HCT116 (cell line): Measurements from ENCODE around the gene ARPP21. TPM values are rescaled to one million over a fixed set of nuclear protein-coding genes. Genes with fewer than 3 reads are reported as not detected.

ENCODE experiments used
- ATAC-seq: fragments of 200-7000 bp; cut with Tn5 transposase; 2 replicates; pipeline ENCODE4 v1.9.1; 2020; ENCODE audit warnings: mild to moderate bottlenecking, moderate library complexity
- BruUV-seq: library from RNA; stranded (reverse); fragments of 400-500 nt; replicated peaks from 2 replicates; lab custom pipeline; 2021; lab: Mats Ljungman, UMichigan
- CTCF ChIA-PET: fragments of 300-600 bp; sonication (Branson Sonifier 250); formaldehyde crosslinking; loops from one replicate; lab custom pipeline; 2021; ENCODE audit warnings: antibody characterized with exemption; lab: Charles Lee
- POLR2A ChIA-PET: fragments of 300-600, 350-600 bp; sonication (Branson Sonifier 250); formaldehyde crosslinking; loops from one replicate; lab custom pipeline; 2021; ENCODE audit warnings: antibody characterized with exemption; lab: Charles Lee
- RAD21 ChIA-PET, 2 experiments: fragments of 300-600 bp; sonication (Branson Sonifier 250); formaldehyde crosslinking; loops; one replicate each; lab custom pipeline; 2023; ENCODE audit warnings: low total read pairs in 2 of 2; ENCODE audit not compliant: uncharacterized antibody in 2 of 2, unreplicated experiment in 2 of 2, low non-redundant PET in 1 of 2; lab: Charles Lee
- DNase-seq: peaks from one replicate; pipeline ENCODE4 v3.0.0-alpha.2; 2010; ENCODE audit warnings: low read depth, low spot score
- H2AFZ ChIP-seq: fragments of 200-600 bp; shearing (Covaris generic), sonication (generic); 2 replicates; pipeline ENCODE4 v1.6.1; 2017; ENCODE audit warnings: low read depth, mixed run types, mixed read lengths, antibody characterized with exemption, low read length; ENCODE audit not compliant: poor library complexity, severe bottlenecking
- H3K27ac ChIP-seq: 2 replicates; pipeline ENCODE4 v1.5.1; 2012; ENCODE audit warnings: low read depth, low read length
- H3K27me3 ChIP-seq: fragments of 200-600 bp; sonication (generic); 2 replicates; pipeline ENCODE4 v1.6.1; 2016; ENCODE audit warnings: mixed run types, low read length, mixed read lengths; ENCODE audit not compliant: insufficient read depth
- H3K36me3 ChIP-seq, 2 experiments: fragments of 200-500 bp in 1 of 2; fragments of 200-600 bp in 1 of 2; sonication (Bioruptor generic) in 1 of 2; sonication (generic) in 1 of 2; 2 replicates each; pipeline versions ENCODE4 v1.5.1 to v1.6.1; 2014 to 2016; ENCODE audit warnings: low read length in 2 of 2, inconsistent platforms in 1 of 2, mixed read lengths in 1 of 2, mixed run types in 1 of 2; ENCODE audit not compliant: insufficient read depth in 2 of 2, control insufficient read depth in 1 of 2
- H3K4me1 ChIP-seq, 2 experiments: fragments of 200-600 bp in 1 of 2; sonication (generic) in 1 of 2; 2 replicates each; pipeline versions ENCODE4 v1.5.1 to v1.6.1; 2012 to 2017; ENCODE audit warnings: low read length in 2 of 2, inconsistent platforms in 1 of 2, mild to moderate bottlenecking in 1 of 2, mixed read lengths in 1 of 2, mixed run types in 1 of 2, moderate library complexity in 1 of 2; ENCODE audit not compliant: insufficient read depth in 2 of 2, control insufficient read depth in 1 of 2
- H3K4me2 ChIP-seq: fragments of 200-600 bp; sonication (generic); 2 replicates; pipeline ENCODE4 v1.6.1; 2017; ENCODE audit warnings: mixed run types, low read length, mixed read lengths
- H3K4me3 ChIP-seq, 2 experiments: fragments of 200-600 bp in 1 of 2; sonication (generic) in 1 of 2; replicated peaks in 1 of 2; 2 replicates each; pipeline ENCODE4 v1.5.1; 2011 to 2016; ENCODE audit warnings: low read length in 2 of 2, control low read depth in 1 of 2, low read depth in 1 of 2, mild to moderate bottlenecking in 1 of 2, mixed read lengths in 1 of 2, mixed run types in 1 of 2
- H3K79me2 ChIP-seq: fragments of 200-600 bp; sonication (generic); 2 replicates; pipeline ENCODE4 v1.6.1; 2017; ENCODE audit warnings: mild to moderate bottlenecking, mixed run types, low read length, moderate library complexity, mixed read lengths; ENCODE audit not compliant: insufficient read depth
- H3K9ac ChIP-seq: fragments of 200-600 bp; sonication (generic); 2 replicates; pipeline ENCODE4 v1.6.1; 2016; ENCODE audit warnings: low read length, mixed read lengths
- H3K9me2 ChIP-seq: fragments of 200-600 bp; sonication (generic), shearing (Covaris generic); 2 replicates; pipeline ENCODE4 v1.6.1; 2017; ENCODE audit warnings: mixed run types, mild to moderate bottlenecking, moderate library complexity; ENCODE audit not compliant: insufficient read depth
- H3K9me3 ChIP-seq, 2 experiments: fragments of 200-500 bp in 1 of 2; fragments of 200-600 bp in 1 of 2; sonication (Bioruptor generic) in 1 of 2; sonication (generic) in 1 of 2; 2 replicates each; pipeline ENCODE4 v1.6.1; 2014 to 2017; ENCODE audit warnings: low read length in 2 of 2, mixed read lengths in 2 of 2, inconsistent platforms in 1 of 2, low read depth in 1 of 2, mild to moderate bottlenecking in 1 of 2, mixed run types in 1 of 2, moderate library complexity in 1 of 2; ENCODE audit not compliant: control insufficient read depth in 1 of 2, insufficient read depth in 1 of 2
- H4K20me1 ChIP-seq: fragments of 200-600 bp; sonication (generic), shearing (Covaris generic); 2 replicates; pipeline ENCODE4 v1.6.1; 2017; ENCODE audit warnings: mixed run types, mild to moderate bottlenecking, moderate library complexity; ENCODE audit not compliant: insufficient read depth
- EZH2 ChIP-seq: fragments of 200-600 bp; sonication (generic); IDR thresholded peaks from 2 replicates; pipeline ENCODE4 v1.6.1; 2017; ENCODE audit warnings: antibody characterized with exemption, mixed run types
- EZH2phosphoT487 ChIP-seq: fragments of 200-600 bp; IDR thresholded peaks from 2 replicates; pipeline ENCODE4 v1.6.1; 2018; ENCODE audit warnings: antibody characterized with exemption, borderline replicate concordance
- JUND ChIP-seq: IDR thresholded peaks from 2 replicates; pipeline ENCODE4 v1.6.1; 2012
- REST ChIP-seq: IDR thresholded peaks from 2 replicates; pipeline ENCODE4 v1.6.1; 2012; ENCODE audit warnings: low read depth
- SP1 ChIP-seq: IDR thresholded peaks from 2 replicates; pipeline ENCODE4 v1.6.1; 2012; ENCODE audit warnings: low read depth
- SRF ChIP-seq: IDR thresholded peaks from 2 replicates; pipeline ENCODE4 v1.6.1; 2012; ENCODE audit warnings: low read depth
- intact Hi-C: fragments of 100-400 bp; cut with micrococcal nuclease; formaldehyde crosslinking; loops from 2 replicates; pipeline ENCODE4 v1.10.0; 2022
- total RNA-seq: library from RNA; stranded (reverse); gene quantifications from one replicate; pipeline ENCODE4 v1.2.1, GENCODE V29; 2021; ENCODE audit not compliant: unreplicated experiment
- TF ChIP-seq, protein P1 (sequence below): IDR thresholded peaks from 2 replicates; pipeline ENCODE4 v1.6.1; 2012
- TF ChIP-seq, protein P2 (sequence below): IDR thresholded peaks from 2 replicates; pipeline ENCODE4 v1.6.1; 2012

Gene ARPP21
- total RNA-seq, 1 experiment from 2014 or later: not detected

GRCh38 chr3:35648347-35648746, 9.0 kb downstream of the ARPP21 start:
- Histone ChIP-seq H3K9me3 (peaks cover 5 to 14% of the 10 kb centered on the region in 2 experiments; a peak in 2 of 4 replicates), H3K4me2 (no peak overlapping the region), H3K27me3 (no peaks in the 10 kb centered on the region), H3K36me3 (no peaks in the 10 kb centered on the region), H3K9me2 (no peaks in the 10 kb centered on the region), H3K27ac (no peak overlapping the region), H3K79me2 (no peaks in the 10 kb centered on the region), H3K4me1 (no peaks in the 10 kb centered on the region), H4K20me1 (no peaks in the 10 kb centered on the region), H3K9ac (no peak overlapping the region), H2AFZ (no peak overlapping the region), H3K4me3 (no peak overlapping the region)
- ATAC-seq: no peak
- TF ChIP-seq, protein P1, sequence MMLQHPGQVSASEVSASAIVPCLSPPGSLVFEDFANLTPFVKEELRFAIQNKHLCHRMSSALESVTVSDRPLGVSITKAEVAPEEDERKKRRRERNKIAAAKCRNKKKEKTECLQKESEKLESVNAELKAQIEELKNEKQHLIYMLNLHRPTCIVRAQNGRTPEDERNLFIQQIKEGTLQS: no peak
- TF ChIP-seq SP1 (no peak), JUND (no peak), SRF (no peak), EZH2phosphoT487 (no peak), REST (no peak), EZH2 (no peak)
- TF ChIP-seq, protein P2, sequence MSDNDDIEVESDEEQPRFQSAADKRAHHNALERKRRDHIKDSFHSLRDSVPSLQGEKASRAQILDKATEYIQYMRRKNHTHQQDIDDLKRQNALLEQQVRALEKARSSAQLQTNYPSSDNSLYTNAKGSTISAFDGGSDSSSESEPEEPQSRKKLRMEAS: no peak
- intact Hi-C loops: no loop called here
- ChIA-PET RAD21 (no interaction called here), POLR2A (no interaction called here), CTCF (no interaction called here)
- BruUV-seq: no TSS peak
- DNase-seq: no peak
